HG02885 (cell line): Measurements from ENCODE around the gene PARVB.

Source experiments
- ATAC-seq: cut with Tn5 transposase; IDR thresholded peaks from one replicate; pipeline ENCODE4 v1.9.1; 2021; ENCODE audit warnings: mild to moderate bottlenecking; ENCODE audit not compliant: unreplicated experiment, poor library complexity

Gene PARVB

GRCh38 chr22:44171561-44171960, 147.5 kb downstream of the PARVB start:
- no peak for ATAC-seq

- peak; percentile 64 for ATAC-seq
These were observed 148.4 kb downstream of the PARVB start for GRCh38 chr22:44172370-44173108.

DNA sequence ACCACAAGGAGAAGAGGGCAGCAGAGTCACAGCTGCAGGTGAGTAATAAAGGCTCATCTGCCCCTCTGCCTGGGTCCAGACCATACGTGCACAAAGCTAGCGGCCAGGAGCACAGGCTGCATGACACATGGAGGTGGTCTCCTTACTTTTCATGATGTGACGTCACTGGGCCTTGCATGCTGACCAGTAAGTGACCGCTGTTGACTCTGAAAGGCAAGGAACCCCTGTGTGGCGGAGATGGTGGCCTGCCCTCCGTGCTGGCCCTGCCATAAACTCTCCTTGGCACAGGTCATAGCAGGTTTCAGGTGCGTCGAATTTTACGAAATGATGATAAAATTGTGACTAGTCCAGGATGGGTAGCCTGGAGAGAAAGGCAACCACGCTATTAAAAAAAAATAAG, 149.1 kb downstream of the PARVB start:
- ATAC-seq = no peak

DNA sequence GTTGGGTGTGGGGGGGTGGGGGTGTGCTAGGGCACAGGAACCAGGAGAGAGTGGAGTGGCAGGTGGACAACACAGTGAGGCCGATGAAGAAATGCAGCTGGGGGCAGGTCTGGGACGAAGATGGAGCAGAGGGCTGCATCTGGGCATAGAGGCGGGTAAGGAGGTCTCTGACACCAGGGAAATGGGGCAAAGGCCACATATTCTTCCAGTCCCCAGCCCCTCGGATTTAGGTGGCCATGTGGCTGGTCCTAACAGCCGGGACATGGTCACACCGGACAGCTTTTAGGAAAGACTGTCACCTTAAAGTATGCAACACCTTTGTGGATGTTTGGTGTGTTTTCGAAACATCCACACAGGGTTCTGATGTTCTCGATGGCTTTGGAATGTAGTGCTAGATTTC, 151.6 kb downstream of the PARVB start:
- ATAC-seq = no peak

GRCh38 chr22:44179196-44179988, 155.3 kb downstream of the PARVB start:
- ATAC-seq = no peak

- no peak for ATAC-seq
These were observed 156.0 kb downstream of the PARVB start for GRCh38 chr22:44179989-44180705.

DNA sequence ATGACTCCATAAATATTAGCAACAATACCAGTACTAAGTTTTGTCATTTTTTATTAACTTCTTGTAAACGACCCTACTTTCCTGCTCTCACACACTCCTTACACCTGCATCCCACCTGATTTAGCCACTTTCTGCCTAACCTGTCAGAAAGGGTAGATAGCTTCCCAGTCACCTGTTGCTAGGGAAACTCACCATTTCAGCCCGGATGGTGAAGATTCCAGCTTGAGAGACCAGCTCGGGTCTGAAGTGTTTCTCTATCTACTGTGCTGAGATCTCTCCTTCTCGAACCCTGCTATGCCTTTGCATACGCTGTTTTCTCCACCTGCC, 156.6 kb downstream of the PARVB start, which contains the start of gene PARVG:
Gene PARVG (plus strand): TSS at position 220 of the 327 bp plus-strand sequence. CDS start 2,405 bp downstream, outside the sequence.
- ATAC-seq = peak; percentile 65

GRCh38 chr22:44181033-44181911, 157.2 kb downstream of the PARVB start:
- peak; percentile 30 for ATAC-seq

DNA sequence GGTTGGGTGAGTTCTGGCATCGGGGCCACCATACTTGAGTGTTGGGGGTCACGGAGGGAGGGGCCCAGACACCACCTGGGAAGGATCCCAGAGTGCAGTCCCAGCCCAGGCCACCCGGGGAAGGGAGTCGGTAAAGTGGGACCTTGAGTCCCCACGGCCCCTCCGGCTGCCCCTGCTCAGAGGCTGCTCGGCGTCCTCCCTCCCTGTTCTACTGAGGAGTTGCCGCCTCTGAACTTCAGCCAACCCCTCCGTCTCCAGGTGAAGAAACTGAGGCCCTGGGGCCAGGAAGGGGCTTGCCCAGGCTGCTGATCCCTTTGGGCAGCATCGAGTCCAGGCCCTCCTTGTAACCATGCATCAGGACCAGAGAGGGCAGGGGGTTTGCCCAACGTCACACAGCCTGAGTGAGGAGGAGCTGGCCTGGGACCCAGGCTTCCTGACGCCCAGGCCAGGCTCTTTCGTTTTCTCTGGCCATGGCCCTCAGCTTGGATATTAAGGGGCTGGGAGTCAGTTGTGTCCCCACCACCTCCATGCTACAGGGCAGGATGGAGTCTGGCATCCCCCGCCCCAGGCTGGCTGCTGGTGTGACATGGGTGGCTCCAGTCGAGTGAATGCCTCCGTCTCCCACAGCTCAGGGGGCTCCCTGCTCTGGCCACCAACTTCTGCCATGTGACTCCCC, 157.9 kb downstream of the PARVB start:
- peak; percentile 29 for ATAC-seq

GRCh38 chr22:44182588-44183286, 158.6 kb downstream of the PARVB start:
- no peak for ATAC-seq

GRCh38 chr22:44183287-44183588, 159.1 kb downstream of the PARVB start:
- ATAC-seq = no peak

- ATAC-seq = no peak
These were observed 159.9 kb downstream of the PARVB start for GRCh38 chr22:44184006-44184405.

DNA sequence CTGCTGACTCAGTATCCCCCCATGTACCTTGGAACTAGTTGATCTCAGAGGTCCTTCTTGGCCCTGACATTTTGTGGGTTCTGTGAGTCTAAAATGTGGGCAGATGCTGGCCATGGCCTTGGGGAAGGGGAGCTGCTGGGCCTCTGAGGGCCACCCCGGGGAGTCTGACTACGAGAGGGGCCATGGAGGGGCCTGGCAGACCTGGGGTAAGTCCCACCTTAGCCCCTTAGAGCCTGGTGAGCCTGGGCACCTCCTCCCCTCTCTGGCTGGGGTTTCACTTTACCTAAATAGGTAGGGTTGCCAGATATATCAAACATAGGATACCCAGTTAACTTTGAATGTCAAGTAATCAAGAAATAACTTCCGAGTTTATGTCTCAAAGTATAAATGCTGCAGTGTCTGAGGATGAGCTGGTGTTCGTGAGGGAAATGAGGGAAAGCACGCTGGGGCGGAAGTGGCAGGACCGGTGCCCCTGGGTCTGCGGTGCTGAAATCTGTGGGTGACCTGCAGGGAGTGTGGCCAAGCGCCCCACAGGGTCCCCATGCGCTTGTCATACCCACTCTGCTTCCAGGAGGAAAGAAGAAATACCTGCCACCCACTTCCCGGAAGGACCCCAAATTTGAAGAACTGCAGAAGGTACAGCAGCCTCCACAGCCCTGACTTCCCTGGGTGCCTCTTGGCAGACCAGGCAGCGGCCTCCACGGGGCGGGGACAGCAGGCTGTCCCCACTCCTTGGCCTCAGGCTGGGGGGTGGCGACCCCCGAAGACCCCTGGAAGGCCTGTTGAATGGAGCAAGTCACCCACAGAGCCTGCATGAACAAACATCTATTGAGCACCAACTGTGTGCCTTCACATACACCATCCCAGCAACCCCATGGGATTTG, 161.4 kb downstream of the PARVB start:
- no peak for ATAC-seq

- ATAC-seq = no peak
These were observed 162.0 kb downstream of the PARVB start for GRCh38 chr22:44186121-44186510.

DNA sequence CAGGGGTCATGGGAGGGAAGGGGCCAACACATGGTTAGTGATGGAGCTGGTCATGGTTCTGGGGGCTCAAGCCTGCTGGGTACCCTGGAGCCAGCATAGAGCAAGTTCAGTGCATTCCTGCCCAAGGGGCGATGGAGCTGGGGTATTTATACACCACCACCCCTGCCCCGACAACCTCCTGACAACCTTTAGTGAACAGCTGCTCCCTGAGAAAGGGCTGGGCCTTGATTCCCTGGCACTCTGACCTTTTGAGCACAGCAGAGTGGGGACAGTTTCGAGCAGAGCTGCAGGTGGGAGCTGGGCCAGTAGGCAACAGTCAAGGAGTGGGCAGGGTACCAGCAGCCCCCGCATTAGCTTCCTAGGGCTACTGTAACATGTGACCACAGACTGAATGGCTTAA, 162.6 kb downstream of the PARVB start:
- ATAC-seq = no peak

DNA sequence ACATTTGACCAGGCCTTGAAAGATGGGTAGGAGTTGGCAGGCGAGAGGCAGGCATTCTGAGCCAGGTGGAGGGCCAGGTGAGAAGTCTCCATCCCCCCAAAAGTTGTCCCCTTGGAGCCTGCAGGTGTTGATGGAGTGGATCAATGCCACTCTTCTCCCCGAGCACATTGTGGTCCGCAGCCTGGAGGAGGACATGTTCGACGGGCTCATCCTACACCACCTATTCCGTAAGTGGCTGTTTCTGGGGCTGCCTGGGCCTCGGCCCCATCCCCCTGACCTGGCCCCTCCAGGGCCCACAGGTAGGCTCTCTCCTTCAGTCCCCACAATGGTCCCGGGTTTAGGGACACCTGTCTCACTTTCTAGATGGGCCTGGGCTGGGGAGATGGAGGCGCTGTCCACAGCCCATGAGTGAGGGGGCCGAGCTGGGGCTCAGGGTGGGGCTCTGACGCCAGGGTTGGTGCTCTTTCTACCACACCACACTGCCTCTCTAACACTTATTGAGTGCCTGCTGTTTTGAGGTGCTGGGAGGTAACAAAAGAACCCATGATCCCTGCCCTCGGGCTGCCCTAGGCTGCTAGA, 163.6 kb downstream of the PARVB start:
- no peak for ATAC-seq

- ATAC-seq = no peak
These were observed 164.2 kb downstream of the PARVB start for GRCh38 chr22:44188316-44188715.
